SU-DHL-6 (cell line): ENCODE data around the gene SLC2A6.

Source experiments
- CTCF ChIP-seq: fragments of 200-600 bp; sonication (generic); IDR thresholded peaks from one replicate; pipeline ENCODE4 v1.5.1; 2017; ENCODE audit warnings: antibody characterized with exemption, mild to moderate bottlenecking, low read length, moderate library complexity; ENCODE audit not compliant: insufficient read depth, poor library complexity, severe bottlenecking
- EZH2phosphoT487 ChIP-seq: fragments of 200-600 bp; sonication (generic), shearing (Covaris generic); conservative IDR thresholded peaks from 2 replicates; pipeline ENCODE4 v1.6.1; 2018; ENCODE audit warnings: mild to moderate bottlenecking, antibody characterized with exemption, low read length, moderate library complexity, mixed read lengths

GRCh38 chr9:133476036-133476931, 2.6 kb downstream of the SLC2A6 start:
- no peak for TF ChIP-seq CTCF
- no peak for TF ChIP-seq EZH2phosphoT487
